CD4-positive, alpha-beta memory T cell (primary cell): ENCODE results near the gene BOD1. TPM values are rescaled to one million over a fixed set of nuclear protein-coding genes. Genes with fewer than 3 reads are reported as not detected.

Experiments used
- CTCF ChIA-PET: fragments of 350-600 bp; sonication (Branson Sonifier 250); formaldehyde crosslinking; loops from one replicate; lab custom pipeline; 2021; ENCODE audit warnings: inconsistent platforms; ENCODE audit not compliant: partially characterized antibody; lab: Charles Lee
- POLR2A ChIA-PET: fragments of 350-600 bp; sonication (Branson Sonifier 250); formaldehyde crosslinking; loops from one replicate; lab custom pipeline; 2021; ENCODE audit not compliant: partially characterized antibody; lab: Charles Lee
- DNase-seq, 5 donors: peaks; one replicate each; pipeline versions ENCODE4 v3.0.0 to v3.0.0-alpha.2; 2020 to 2022; ENCODE audit warnings: mixed read lengths in 1 of 5
- H3K27ac ChIP-seq: one replicate; pipeline ENCODE4 v1.7.0; 2013; ENCODE audit warnings: low read depth, low read length
- H3K27me3 ChIP-seq: 2 replicates; pipeline ENCODE4 v1.7.0; 2013; ENCODE audit warnings: mild to moderate bottlenecking, low read length, moderate library complexity; ENCODE audit not compliant: insufficient read depth
- H3K36me3 ChIP-seq: 2 replicates; pipeline ENCODE4 v1.7.0; 2013; ENCODE audit warnings: mild to moderate bottlenecking, low read length, moderate library complexity; ENCODE audit not compliant: insufficient read depth
- H3K4me1 ChIP-seq: 2 replicates; pipeline ENCODE4 v1.7.0; 2013; ENCODE audit warnings: mild to moderate bottlenecking, low read length, moderate library complexity; ENCODE audit not compliant: insufficient read depth
- H3K4me3 ChIP-seq, 2 donors: one replicate each; pipeline ENCODE4 v1.7.0; 2013; ENCODE audit warnings: low read length in 2 of 2, mild to moderate bottlenecking in 1 of 2
- H3K9me3 ChIP-seq, 2 donors: one replicate each; pipeline ENCODE4 v1.7.0; 2013; ENCODE audit warnings: low read length in 2 of 2, control low read depth in 1 of 2; ENCODE audit not compliant: control insufficient read depth in 1 of 2
- H3K27ac Mint-ChIP-seq, 7 donors: one replicate each; pipeline ENCODE4 v1.8.0; 2020 to 2021; ENCODE audit warnings: mixed read lengths in 7 of 7, mild to moderate bottlenecking in 6 of 7, inconsistent platforms in 3 of 7, moderate library complexity in 3 of 7
- H3K27me3 Mint-ChIP-seq, 2 donors: one replicate each; pipeline ENCODE4 v1.8.0; 2020 to 2021; ENCODE audit warnings: mixed read lengths in 2 of 2
- H3K36me3 Mint-ChIP-seq, 2 donors: one replicate each; pipeline ENCODE4 v1.8.0; 2020 to 2021; ENCODE audit warnings: mixed read lengths in 2 of 2, inconsistent platforms in 1 of 2, mild to moderate bottlenecking in 1 of 2
- H3K4me1 Mint-ChIP-seq, 4 donors: one replicate each; pipeline ENCODE4 v1.8.0; 2020 to 2021; ENCODE audit warnings: mixed read lengths in 4 of 4, mild to moderate bottlenecking in 1 of 4
- H3K4me3 Mint-ChIP-seq, 8 donors: one replicate each; pipeline ENCODE4 v1.8.0; 2020 to 2021; ENCODE audit warnings: mixed read lengths in 8 of 8, mild to moderate bottlenecking in 7 of 8, moderate library complexity in 6 of 8, inconsistent platforms in 3 of 8
- H3K9me3 Mint-ChIP-seq, 8 donors: one replicate each; pipeline ENCODE4 v1.8.0; 2020 to 2021; ENCODE audit warnings: mixed read lengths in 8 of 8, mild to moderate bottlenecking in 5 of 8, inconsistent platforms in 3 of 8, moderate library complexity in 1 of 8
- intact Hi-C: fragments of 100-400 bp; cut with micrococcal nuclease; formaldehyde crosslinking; loops from one replicate; pipeline ENCODE4 v1.15.1; 2023
- polyA plus RNA-seq, 2 donors: library from polyadenylated mRNA; unstranded; fragments of 300-500 nt; fragmentation: Illumina TruSeq; gene quantifications; one replicate each; pipeline ENCODE4 v1.2.3, GENCODE V29; 2021
- total RNA-seq, 2 experiments: library from RNA; stranded (reverse); gene quantifications; one replicate each; pipeline ENCODE4 v1.2.3, GENCODE V29; 2021

BOD1 gene
- total and polyA plus RNA-seq, 4 experiments from 2014 or later, result 11.8 to 38.1 (median 25.1) TPM

DNA sequence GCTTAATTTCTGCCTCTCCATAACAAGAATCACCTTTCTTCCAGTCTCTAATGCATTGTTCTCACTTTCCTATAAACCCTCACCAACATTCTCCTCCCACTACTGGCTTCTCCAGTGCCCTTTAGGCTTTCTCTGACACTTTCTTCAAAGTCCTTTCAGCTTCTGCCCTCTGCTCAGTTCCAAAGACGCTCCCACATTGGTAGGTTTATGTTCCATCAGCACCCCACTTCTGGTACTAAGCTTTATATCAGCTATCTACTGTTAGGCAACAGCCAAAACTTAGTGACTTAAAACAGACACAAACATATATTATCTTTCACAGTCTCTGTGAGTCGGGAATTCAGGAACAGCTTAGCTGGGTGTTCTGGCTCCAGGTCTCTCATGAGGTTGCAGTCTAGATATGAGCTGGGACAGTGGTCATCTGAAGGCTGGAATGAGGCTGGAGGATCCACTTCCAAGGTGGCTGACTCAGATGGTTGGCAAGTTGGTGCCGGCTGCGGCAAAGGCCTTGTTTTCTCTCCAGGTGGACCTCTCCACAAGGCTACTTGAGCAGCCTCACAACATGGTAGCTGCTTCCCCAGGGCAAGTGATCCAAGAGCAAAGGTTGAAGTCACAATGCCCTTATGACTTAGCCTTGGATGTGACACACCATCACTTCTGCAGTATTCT, 37.4 kb downstream of the BOD1 start:
- H3K4me1 ChIP-seq, result no peaks in the 10 kb centered on the region
- no peaks in the 10 kb centered on the region for H3K36me3 ChIP-seq
- Mint-ChIP-seq H3K27ac (peak overlapping the region in 1 of 7 donors; percentile 19), H3K27me3 (peaks cover 0 to 12% of the 10 kb centered on the region in 2 donors), H3K36me3 (peaks cover 7 to 25% of the 10 kb centered on the region in 2 donors), H3K9me3 (peaks cover 4 to 40% (median 22%) of the 10 kb centered on the region in 8 donors), H3K4me3 (no peak overlapping the region), H3K4me1 (peaks cover 0 to 4% (median 0%) of the 10 kb centered on the region in 4 donors)
- ChIA-PET CTCF (interaction anchor here (1.2 to 1.9 kb wide), 3 partner anchors 12 to 23 kb away, joined by 3 to 6 read pairs (median 5); no protein-coding TSS in a partner anchor), POLR2A (no interaction called here)
- intact Hi-C loops, result no loop called here
- H3K9me3 ChIP-seq, result no peaks in the 10 kb centered on the region
- no peaks in the 10 kb centered on the region for H3K27me3 ChIP-seq
- H3K27ac ChIP-seq, result no peak overlapping the region
- DNase-seq, result no peak
- H3K4me3 ChIP-seq, result no peak overlapping the region

DNA sequence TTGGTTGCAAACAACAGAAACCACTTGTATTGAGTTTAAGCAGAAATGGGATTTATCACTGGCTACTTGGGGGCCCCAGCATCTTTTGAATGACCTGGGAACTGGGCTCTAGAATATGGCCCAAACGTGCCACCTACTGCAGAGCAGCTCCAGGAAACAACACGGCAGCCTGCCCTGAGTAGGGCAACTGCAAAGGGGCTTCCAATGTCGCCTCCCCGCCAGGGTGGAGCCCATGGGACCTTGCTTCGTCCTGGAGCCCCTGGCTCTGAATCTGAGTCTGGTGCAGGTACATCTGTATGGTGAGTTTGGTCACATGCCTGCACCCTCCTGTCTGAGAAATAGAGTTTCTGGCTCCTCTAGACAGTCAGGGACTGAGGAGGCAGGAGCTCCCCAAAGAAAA, 38.6 kb downstream of the BOD1 start:
- Mint-ChIP-seq H3K9me3 (peaks cover 4 to 33% (median 20%) of the 10 kb centered on the region in 8 donors), H3K27ac (no peak overlapping the region), H3K36me3 (peaks cover 5 to 16% of the 10 kb centered on the region in 2 donors), H3K4me3 (no peak overlapping the region), H3K27me3 (peaks cover 2 to 12% of the 10 kb centered on the region in 2 donors), H3K4me1 (peaks cover 2 to 6% (median 4%) of the 10 kb centered on the region in 4 donors)
- Histone ChIP-seq H3K4me1 (peaks cover 2% of the 10 kb centered on the region), H3K36me3 (no peaks in the 10 kb centered on the region), H3K27me3 (peaks cover 2% of the 10 kb centered on the region), H3K27ac (no peak overlapping the region), H3K9me3 (no peaks in the 10 kb centered on the region), H3K4me3 (no peak overlapping the region)
- intact Hi-C loops, result no loop called here
- DNase-seq, result no peak
- ChIA-PET CTCF (interaction anchor here (1.1 to 1.9 kb wide), 2 partner anchors 9 to 13 kb away, joined by 3 to 6 read pairs; no protein-coding TSS in a partner anchor), POLR2A (no interaction called here)

DNA sequence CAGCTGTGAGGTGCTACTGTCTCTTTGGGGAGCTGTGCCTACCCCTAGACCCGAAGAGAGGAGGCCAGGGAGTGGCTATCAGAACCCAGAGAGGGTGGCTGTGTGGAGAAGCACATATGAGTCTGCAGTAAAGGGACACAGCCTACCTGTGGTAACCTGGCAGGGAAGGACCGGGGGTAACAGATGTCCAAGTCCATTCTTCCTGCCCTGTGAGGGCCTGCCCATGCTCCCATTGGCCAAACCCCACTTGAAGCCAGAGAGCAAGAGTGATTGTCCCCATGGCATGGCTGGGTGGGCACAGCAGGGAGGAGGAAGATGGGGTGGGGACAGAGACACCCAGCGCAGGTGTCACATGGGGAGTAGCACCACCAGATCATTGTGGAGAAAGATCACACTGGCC, 39.3 kb downstream of the BOD1 start:
- H3K36me3 ChIP-seq, result no peaks in the 10 kb centered on the region
- peaks cover 3 to 10% (median 6%) of the 10 kb centered on the region in 4 donors for H3K4me1 Mint-ChIP-seq
- peaks cover 5% of the 10 kb centered on the region for H3K27me3 ChIP-seq
- no peak overlapping the region for H3K27ac ChIP-seq
- intact Hi-C loops, result no loop called here
- peaks cover 4 to 14% of the 10 kb centered on the region in 2 donors for H3K36me3 Mint-ChIP-seq
- no peak overlapping the region for H3K27ac Mint-ChIP-seq
- CTCF ChIA-PET, result interaction anchor here (1.1 kb wide), 1 partner anchor 8 kb away, joined by 3 read pairs; no protein-coding TSS in a partner anchor
- no peak overlapping the region for H3K4me3 Mint-ChIP-seq
- H3K9me3 ChIP-seq, result no peaks in the 10 kb centered on the region
- H3K4me1 ChIP-seq, result peaks cover 4% of the 10 kb centered on the region
- no peak overlapping the region for H3K4me3 ChIP-seq
- peaks cover 4 to 33% (median 19%) of the 10 kb centered on the region in 8 donors for H3K9me3 Mint-ChIP-seq
- POLR2A ChIA-PET, result no interaction called here
- peaks cover 6 to 15% of the 10 kb centered on the region in 2 donors for H3K27me3 Mint-ChIP-seq
- no peak for DNase-seq

DNA sequence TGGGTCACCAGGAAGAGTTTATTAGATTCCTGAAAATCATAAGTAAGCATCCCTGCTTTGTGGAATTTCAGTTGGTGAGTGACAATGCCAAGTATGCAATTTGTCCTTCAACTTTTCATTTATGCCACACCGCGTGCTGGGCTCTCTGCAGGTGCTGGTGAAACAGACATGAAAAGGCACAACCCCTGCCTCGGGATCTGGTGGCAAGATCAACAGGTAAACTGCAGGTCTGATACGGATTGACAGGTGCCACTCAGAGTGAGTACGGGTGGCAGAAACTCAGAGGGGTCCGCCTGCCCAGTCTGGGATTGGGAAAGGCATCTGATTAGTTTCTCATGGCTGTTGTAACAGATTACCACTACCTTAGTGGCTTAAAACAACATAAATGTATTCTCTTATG, 40.5 kb downstream of the BOD1 start:
- Mint-ChIP-seq H3K27me3 (peaks cover 6 to 15% of the 10 kb centered on the region in 2 donors), H3K9me3 (peaks cover 4 to 29% (median 15%) of the 10 kb centered on the region in 8 donors), H3K4me1 (peaks cover 3 to 10% (median 6%) of the 10 kb centered on the region in 4 donors), H3K4me3 (no peak overlapping the region), H3K27ac (no peak overlapping the region), H3K36me3 (peaks cover 4 to 9% of the 10 kb centered on the region in 2 donors)
- no peak for DNase-seq
- CTCF ChIA-PET, result no interaction called here
- Histone ChIP-seq H3K9me3 (no peaks in the 10 kb centered on the region), H3K27ac (no peak overlapping the region), H3K4me3 (no peak overlapping the region), H3K36me3 (no peaks in the 10 kb centered on the region), H3K27me3 (peaks cover 5% of the 10 kb centered on the region), H3K4me1 (peaks cover 4% of the 10 kb centered on the region)
- intact Hi-C loops, result no loop called here
- POLR2A ChIA-PET, result no interaction called here

DNA sequence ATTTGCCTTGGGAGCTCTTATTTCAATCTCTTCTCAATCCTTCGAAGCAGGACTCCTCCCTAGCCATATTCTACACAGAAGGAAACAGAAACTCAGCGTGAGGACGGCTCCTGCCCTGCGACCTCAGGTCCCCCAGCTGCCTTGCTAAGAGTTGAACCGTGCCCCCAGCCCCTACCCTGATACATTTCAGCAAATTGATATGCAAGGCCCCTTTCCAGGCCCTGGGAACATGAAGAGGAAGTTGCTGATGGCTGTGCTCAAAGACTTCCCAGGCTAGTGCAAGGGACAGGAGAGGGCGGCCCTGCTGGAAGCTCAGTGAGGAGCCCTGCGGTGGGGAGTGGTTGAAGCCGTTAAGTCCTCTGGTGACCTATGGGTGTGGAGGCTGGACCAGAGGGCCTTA, 41.5 kb downstream of the BOD1 start:
- H3K4me3 Mint-ChIP-seq, result no peak overlapping the region
- peaks cover 8 to 17% of the 10 kb centered on the region in 2 donors for H3K27me3 Mint-ChIP-seq
- H3K27ac Mint-ChIP-seq, result no peak overlapping the region
- ChIA-PET CTCF (interaction anchor here (1.2 to 2.7 kb wide), 5 partner anchors 8 to 398 kb away, joined by 3 to 27 read pairs (median 10); partner anchors contain the start of gene BOD1), POLR2A (no interaction called here)
- Histone ChIP-seq H3K36me3 (no peaks in the 10 kb centered on the region), H3K4me1 (peaks cover 4% of the 10 kb centered on the region), H3K27ac (no peak overlapping the region), H3K4me3 (no peak overlapping the region), H3K27me3 (peaks cover 5% of the 10 kb centered on the region), H3K9me3 (no peaks in the 10 kb centered on the region)
- peaks cover 4 to 22% (median 13%) of the 10 kb centered on the region in 8 donors for H3K9me3 Mint-ChIP-seq
- intact Hi-C loops, result no loop called here
- H3K4me1 Mint-ChIP-seq, result peaks cover 3 to 10% (median 6%) of the 10 kb centered on the region in 4 donors
- H3K36me3 Mint-ChIP-seq, result peaks cover 4 to 9% of the 10 kb centered on the region in 2 donors
- DNase-seq, result no peak

DNA sequence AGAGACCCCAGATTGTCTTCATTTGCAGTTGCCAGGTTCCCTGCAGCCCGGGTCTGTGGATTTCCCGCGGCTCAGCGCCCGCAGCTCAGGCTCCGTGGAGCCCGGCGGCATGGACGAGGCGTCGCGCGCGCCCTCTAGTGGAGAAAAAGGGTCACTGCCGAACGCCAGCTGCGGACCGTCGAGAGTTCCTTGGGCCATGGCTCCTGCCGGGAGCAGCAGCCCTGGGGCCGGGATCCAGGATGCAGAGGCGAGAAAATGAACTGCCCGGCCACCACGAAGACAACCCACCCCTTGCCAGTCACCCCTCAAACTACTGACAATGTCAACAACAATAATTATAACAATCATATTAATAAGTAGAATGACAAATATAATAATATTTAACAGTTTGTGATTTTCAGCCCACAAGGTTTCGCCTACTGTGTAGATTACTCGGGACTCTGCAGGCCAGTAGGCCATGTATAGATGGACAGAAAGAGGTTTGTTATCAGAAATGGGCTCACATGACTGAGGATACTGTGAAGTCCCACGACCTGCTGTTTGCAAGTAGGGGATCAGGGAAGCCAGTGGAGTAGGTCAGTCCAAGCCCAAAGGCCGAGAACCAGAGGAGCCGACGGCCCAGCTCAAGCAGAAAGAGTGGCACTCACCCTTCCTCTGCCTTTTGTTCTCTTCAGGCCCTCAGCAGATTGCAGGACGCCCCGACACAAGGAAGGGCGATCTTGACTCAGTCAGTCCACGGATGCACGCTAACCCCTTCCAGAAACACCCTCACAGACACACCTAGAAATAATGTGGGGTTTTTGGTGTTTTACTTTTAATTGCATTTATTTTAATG, 43.1 kb downstream of the BOD1 start:
- CTCF ChIA-PET, result interaction anchor here (0.8 to 2.7 kb wide), 21 partner anchors 9 to 595 kb away, joined by 3 to 27 read pairs (median 4); partner anchors contain the start of gene BOD1
- Histone ChIP-seq H3K27me3 (peaks cover 5% of the 10 kb centered on the region), H3K27ac (no peak overlapping the region), H3K36me3 (no peaks in the 10 kb centered on the region), H3K9me3 (no peaks in the 10 kb centered on the region), H3K4me1 (peaks cover 4% of the 10 kb centered on the region), H3K4me3 (peak overlapping the region in 1 of 2 donors; percentile 19)
- DNase-seq, result peak; percentile 39 to 53 (median 50)
- POLR2A ChIA-PET, result no interaction called here
- peaks cover 3 to 10% (median 6%) of the 10 kb centered on the region in 4 donors for H3K4me1 Mint-ChIP-seq
- peaks cover 8 to 20% of the 10 kb centered on the region in 2 donors for H3K27me3 Mint-ChIP-seq
- peak overlapping the region in 1 of 7 donors; percentile 20 for H3K27ac Mint-ChIP-seq
- H3K36me3 Mint-ChIP-seq, result no peaks in the 10 kb centered on the region
- H3K9me3 Mint-ChIP-seq, result peaks cover 0 to 14% (median 8%) of the 10 kb centered on the region in 8 donors
- H3K4me3 Mint-ChIP-seq, result peak overlapping the region in 2 of 8 donors; percentile 6
- intact Hi-C loops, result loop anchor here (1.0 to 2.0 kb wide), 2 partner anchors 279 to 595 kb away; no protein-coding TSS in a partner anchor
